ENCODE measurements around the gene SORCS2.

The SORCS2 gene

GRCh38 chr4:7328913-7329638, 136.7 kb downstream of the SORCS2 start:
- no peak overlapping the region for H2AFZ ChIP-seq (ENCODE audit: low read depth, low read length)
- H3K4me3 ChIP-seq (ENCODE audit: low read length): no peak overlapping the region
- H3K27me3 ChIP-seq (ENCODE audit: insufficient read depth, low read length): no peaks in the 10 kb centered on the region
- no peaks in the 10 kb centered on the region for H3K4me1 ChIP-seq (ENCODE audit: insufficient read depth, low read length)
- H3K36me3 ChIP-seq (ENCODE audit: insufficient read depth, low read length): no peaks in the 10 kb centered on the region
- no peaks in the 10 kb centered on the region for H3K9me3 ChIP-seq (ENCODE audit: low read length)

- Histone ChIP-seq H3K36me3 (ENCODE audit: insufficient read depth, low read length) (no peaks in the 10 kb centered on the region), H3K4me1 (ENCODE audit: insufficient read depth, low read length) (no peaks in the 10 kb centered on the region), H3K4me3 (ENCODE audit: low read length) (no peak overlapping the region), H3K27me3 (ENCODE audit: insufficient read depth, low read length) (no peaks in the 10 kb centered on the region), H2AFZ (ENCODE audit: low read depth, low read length) (no peak overlapping the region), H3K9me3 (ENCODE audit: low read length) (no peaks in the 10 kb centered on the region)
Observed at GRCh38 chr4:7330031-7330596, 137.8 kb downstream of the SORCS2 start.

GRCh38 chr4:7330811-7331681, 138.7 kb downstream of the SORCS2 start:
- no peak overlapping the region for H3K4me3 ChIP-seq (ENCODE audit: low read length)
- H3K4me1 ChIP-seq (ENCODE audit: insufficient read depth, low read length): no peaks in the 10 kb centered on the region
- no peaks in the 10 kb centered on the region for H3K9me3 ChIP-seq (ENCODE audit: low read length)
- no peaks in the 10 kb centered on the region for H3K36me3 ChIP-seq (ENCODE audit: insufficient read depth, low read length)
- H2AFZ ChIP-seq (ENCODE audit: low read depth, low read length): no peak overlapping the region
- H3K27me3 ChIP-seq (ENCODE audit: insufficient read depth, low read length): no peaks in the 10 kb centered on the region

GRCh38 chr4:7331682-7332000, 139.3 kb downstream of the SORCS2 start:
- Histone ChIP-seq H3K36me3 (ENCODE audit: insufficient read depth, low read length) (no peaks in the 10 kb centered on the region), H3K4me3 (ENCODE audit: low read length) (no peak overlapping the region), H2AFZ (ENCODE audit: low read depth, low read length) (no peak overlapping the region), H3K4me1 (ENCODE audit: insufficient read depth, low read length) (no peaks in the 10 kb centered on the region), H3K9me3 (ENCODE audit: low read length) (no peaks in the 10 kb centered on the region), H3K27me3 (ENCODE audit: insufficient read depth, low read length) (no peaks in the 10 kb centered on the region)

- Histone ChIP-seq H3K9me3 (ENCODE audit: low read length) (no peaks in the 10 kb centered on the region), H3K4me1 (ENCODE audit: insufficient read depth, low read length) (no peaks in the 10 kb centered on the region), H2AFZ (ENCODE audit: low read depth, low read length) (no peak overlapping the region), H3K4me3 (ENCODE audit: low read length) (no peak overlapping the region), H3K27me3 (ENCODE audit: insufficient read depth, low read length) (no peaks in the 10 kb centered on the region), H3K36me3 (ENCODE audit: insufficient read depth, low read length) (no peaks in the 10 kb centered on the region)
Observed at GRCh38 chr4:7332216-7333023, 140.1 kb downstream of the SORCS2 start.

GRCh38 chr4:7333024-7333780, 140.9 kb downstream of the SORCS2 start:
- no peaks in the 10 kb centered on the region for H3K4me1 ChIP-seq (ENCODE audit: insufficient read depth, low read length)
- no peaks in the 10 kb centered on the region for H3K9me3 ChIP-seq (ENCODE audit: low read length)
- H3K4me3 ChIP-seq (ENCODE audit: low read length): no peak overlapping the region
- no peak overlapping the region for H2AFZ ChIP-seq (ENCODE audit: low read depth, low read length)
- no peaks in the 10 kb centered on the region for H3K36me3 ChIP-seq (ENCODE audit: insufficient read depth, low read length)
- H3K27me3 ChIP-seq (ENCODE audit: insufficient read depth, low read length): no peaks in the 10 kb centered on the region

GRCh38 chr4:7333801-7334421, 141.6 kb downstream of the SORCS2 start:
- Histone ChIP-seq H2AFZ (ENCODE audit: low read depth, low read length) (no peak overlapping the region), H3K4me3 (ENCODE audit: low read length) (no peak overlapping the region), H3K36me3 (ENCODE audit: insufficient read depth, low read length) (no peaks in the 10 kb centered on the region), H3K4me1 (ENCODE audit: insufficient read depth, low read length) (no peaks in the 10 kb centered on the region), H3K9me3 (ENCODE audit: low read length) (no peaks in the 10 kb centered on the region), H3K27me3 (ENCODE audit: insufficient read depth, low read length) (no peaks in the 10 kb centered on the region)

GRCh38 chr4:7334521-7335275, 142.4 kb downstream of the SORCS2 start:
- no peak overlapping the region for H2AFZ ChIP-seq (ENCODE audit: low read depth, low read length)
- no peak overlapping the region for H3K4me3 ChIP-seq (ENCODE audit: low read length)
- H3K36me3 ChIP-seq (ENCODE audit: insufficient read depth, low read length): no peaks in the 10 kb centered on the region
- H3K9me3 ChIP-seq (ENCODE audit: low read length): no peaks in the 10 kb centered on the region
- no peaks in the 10 kb centered on the region for H3K4me1 ChIP-seq (ENCODE audit: insufficient read depth, low read length)
- no peaks in the 10 kb centered on the region for H3K27me3 ChIP-seq (ENCODE audit: insufficient read depth, low read length)

- Histone ChIP-seq H3K27me3 (ENCODE audit: insufficient read depth, low read length) (no peaks in the 10 kb centered on the region), H3K9me3 (ENCODE audit: low read length) (no peaks in the 10 kb centered on the region), H3K36me3 (ENCODE audit: insufficient read depth, low read length) (no peaks in the 10 kb centered on the region), H3K4me1 (ENCODE audit: insufficient read depth, low read length) (no peaks in the 10 kb centered on the region), H2AFZ (ENCODE audit: low read depth, low read length) (no peak overlapping the region), H3K4me3 (ENCODE audit: low read length) (no peak overlapping the region)
Observed at GRCh38 chr4:7335344-7336066, 143.2 kb downstream of the SORCS2 start.

- Histone ChIP-seq H2AFZ (ENCODE audit: low read depth, low read length) (no peak overlapping the region), H3K4me3 (ENCODE audit: low read length) (no peak overlapping the region), H3K9me3 (ENCODE audit: low read length) (no peaks in the 10 kb centered on the region)
Observed at GRCh38 chr4:7336067-7336569, 143.8 kb downstream of the SORCS2 start.

GRCh38 chr4:7336732-7337131, 144.4 kb downstream of the SORCS2 start:
- no peaks in the 10 kb centered on the region for H3K36me3 ChIP-seq (ENCODE audit: insufficient read depth, low read length)
- no peaks in the 10 kb centered on the region for H3K27me3 ChIP-seq (ENCODE audit: insufficient read depth, low read length)
- H3K4me3 ChIP-seq (ENCODE audit: low read length): no peak overlapping the region
- H2AFZ ChIP-seq (ENCODE audit: low read depth, low read length): no peak overlapping the region
- no peaks in the 10 kb centered on the region for H3K9me3 ChIP-seq (ENCODE audit: low read length)
- no peaks in the 10 kb centered on the region for H3K4me1 ChIP-seq (ENCODE audit: insufficient read depth, low read length)

More at GRCh38 chr4:7336067-7336569, 143.8 kb downstream of the SORCS2 start:
- no peaks in the 10 kb centered on the region for H3K27me3 ChIP-seq (ENCODE audit: insufficient read depth, low read length)
- H3K4me1 ChIP-seq (ENCODE audit: insufficient read depth, low read length): no peaks in the 10 kb centered on the region
- no peaks in the 10 kb centered on the region for H3K36me3 ChIP-seq (ENCODE audit: insufficient read depth, low read length)
